ENCODE results near the gene CPA1. TPM values are rescaled to one million over a fixed set of nuclear protein-coding genes. Genes with fewer than 3 reads are reported as not detected.
A peak's percentile ranks its signal among the peaks of the same experiment; 100 is the strongest.

CPA1 gene
- total and polyA plus RNA-seq, 10 of the 15 experiments (the other 5 are each of a cell fraction or from before 2014, with no cell fraction given) = 8.0 TPM; not detected in 9

DNA sequence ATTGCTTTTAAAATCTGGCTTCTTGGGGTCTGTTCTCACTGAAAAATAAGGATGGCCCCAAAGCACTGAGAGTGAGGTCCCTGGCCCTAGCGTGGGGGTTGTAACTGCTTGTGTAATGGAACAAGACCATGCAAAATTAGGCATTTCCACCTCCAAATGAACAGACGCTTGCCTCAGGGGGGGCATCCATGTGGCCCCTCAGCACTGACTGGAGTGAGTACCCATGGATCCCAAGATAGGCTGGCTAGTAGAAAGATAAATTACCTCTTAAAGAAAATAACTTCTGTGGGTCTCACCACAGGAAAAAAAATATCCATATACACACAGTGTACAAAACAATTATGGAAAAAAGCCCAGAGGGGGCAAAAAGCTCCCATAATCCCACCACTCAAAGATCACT is 15.2 kb upstream of the CPA1 start:
- Histone ChIP-seq H3K27me3 (replicated peaks in 1 of 2; ENCODE audit: control insufficient read depth in 2 of 2, insufficient read depth in 2 of 2, low read length in 1 of 2) (no peaks in the 10 kb centered on the region), H3K9me3 (replicated peaks; ENCODE audit: control insufficient read depth, insufficient read depth, low read length) (no peaks in the 10 kb centered on the region; the same call in 2 of the 3 replicates), H2AFZ (ENCODE audit: control insufficient read depth, low read depth, low read length) (peak overlapping the region; percentile 27), H3K4me2 (ENCODE audit: control insufficient read depth, insufficient read depth) (0 out of 2 replicates have a peak overlapping the region, but pooled peaks have one; percentile 2), H4K20me1 (ENCODE audit: control insufficient read depth, insufficient read depth) (no peaks in the 10 kb centered on the region), H3K36me3 (ENCODE audit: control insufficient read depth in 2 of 2, insufficient read depth in 2 of 2, low read length in 1 of 2) (no peaks in the 10 kb centered on the region), H3K9ac (ENCODE audit: control insufficient read depth, insufficient read depth, low read length) (peak overlapping the region; percentile 46; the same call in 1 of the 2 replicates), H3K27ac (ENCODE audit: control insufficient read depth, insufficient read depth) (peak overlapping the region; percentile 69), H3K79me2 (ENCODE audit: control insufficient read depth, insufficient read depth, low read length) (no peaks in the 10 kb centered on the region), H3K4me3 (no peak overlapping the region), H3K4me1 (ENCODE audit: control insufficient read depth, insufficient read depth, low read length) (peaks cover 13% of the 10 kb centered on the region)
- ATAC-seq = peak; percentile 7
- DNase-seq (ENCODE audit: low read depth, low spot score) = no peak
- TSS peak; percentile 95 for BruUV-seq (replicated peaks)
- WGBS (ENCODE audit: insufficient coverage, insufficient replicate concordance, low lambda C conversion rate, missing lambda C conversion rate) = 29% methylated on average over 2 of the region's 2 CpGs
- ChIA-PET POLR2A (interaction anchor here (1.1 kb wide), 1 partner anchor 15 kb away, joined by 5 read pairs; no protein-coding TSS in a partner anchor), SMC1A (ENCODE audit: uncharacterized antibody, unreplicated experiment) (interaction anchor here (0.9 to 1.6 kb wide), 5 partner anchors 12 to 111 kb away, joined by 3 to 6 read pairs (median 4); no protein-coding TSS in a partner anchor), RAD21 (ENCODE audit: unreplicated experiment) (interaction anchor here (0.9 to 1.3 kb wide), 3 partner anchors 14 to 76 kb away, joined by 3 to 6 read pairs (median 4); partner anchors contain the start of gene CEP41), CTCF (interaction anchor here (0.7 to 1.2 kb wide), 2 partner anchors 14 to 122 kb away, joined by 3 read pairs; no protein-coding TSS in a partner anchor)
- intact Hi-C loops (cut with micrococcal nuclease; ENCODE audit: unreplicated experiment) (loop anchor here (5.0 kb wide), 2 partner anchors 122 to 123 kb away; no protein-coding TSS in a partner anchor), in situ Hi-C loops (cut with MboI) (no loop called here)
- TF ChIP-seq TAF1 (IDR thresholded peaks at IDR 0.05; ENCODE audit: borderline replicate concordance, low read depth, low read length) = 0 out of 2 replicates have a peak, but pooled peaks have one; percentile 1
- TF ChIP-seq, protein P1, sequence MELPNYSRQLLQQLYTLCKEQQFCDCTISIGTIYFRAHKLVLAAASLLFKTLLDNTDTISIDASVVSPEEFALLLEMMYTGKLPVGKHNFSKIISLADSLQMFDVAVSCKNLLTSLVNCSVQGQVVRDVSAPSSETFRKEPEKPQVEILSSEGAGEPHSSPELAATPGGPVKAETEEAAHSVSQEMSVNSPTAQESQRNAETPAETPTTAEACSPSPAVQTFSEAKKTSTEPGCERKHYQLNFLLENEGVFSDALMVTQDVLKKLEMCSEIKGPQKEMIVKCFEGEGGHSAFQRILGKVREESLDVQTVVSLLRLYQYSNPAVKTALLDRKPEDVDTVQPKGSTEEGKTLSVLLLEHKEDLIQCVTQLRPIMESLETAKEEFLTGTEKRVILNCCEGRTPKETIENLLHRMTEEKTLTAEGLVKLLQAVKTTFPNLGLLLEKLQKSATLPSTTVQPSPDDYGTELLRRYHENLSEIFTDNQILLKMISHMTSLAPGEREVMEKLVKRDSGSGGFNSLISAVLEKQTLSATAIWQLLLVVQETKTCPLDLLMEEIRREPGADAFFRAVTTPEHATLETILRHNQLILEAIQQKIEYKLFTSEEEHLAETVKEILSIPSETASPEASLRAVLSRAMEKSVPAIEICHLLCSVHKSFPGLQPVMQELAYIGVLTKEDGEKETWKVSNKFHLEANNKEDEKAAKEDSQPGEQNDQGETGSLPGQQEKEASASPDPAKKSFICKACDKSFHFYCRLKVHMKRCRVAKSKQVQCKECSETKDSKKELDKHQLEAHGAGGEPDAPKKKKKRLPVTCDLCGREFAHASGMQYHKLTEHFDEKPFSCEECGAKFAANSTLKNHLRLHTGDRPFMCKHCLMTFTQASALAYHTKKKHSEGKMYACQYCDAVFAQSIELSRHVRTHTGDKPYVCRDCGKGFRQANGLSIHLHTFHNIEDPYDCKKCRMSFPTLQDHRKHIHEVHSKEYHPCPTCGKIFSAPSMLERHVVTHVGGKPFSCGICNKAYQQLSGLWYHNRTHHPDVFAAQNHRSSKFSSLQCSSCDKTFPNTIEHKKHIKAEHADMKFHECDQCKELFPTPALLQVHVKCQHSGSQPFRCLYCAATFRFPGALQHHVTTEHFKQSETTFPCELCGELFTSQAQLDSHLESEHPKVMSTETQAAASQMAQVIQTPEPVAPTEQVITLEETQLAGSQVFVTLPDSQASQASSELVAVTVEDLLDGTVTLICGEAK (IDR thresholded peaks at IDR 0.05; ENCODE audit: borderline replicate concordance) = no peak
- FAIRE-seq = no peak
